Prostate gland (tissue), 2 donors: Measurements from ENCODE around the gene HNRNPL.

Experiments used
- CTCF ChIP-seq, 4 experiments: fragments of 200-600 bp in 2 of 4; fragments of 450-650 bp in 2 of 4; sonication (generic) in 2 of 4; IDR thresholded peaks; 1 replicate in 3 of 4; 2 replicates in 1 of 4; pipeline ENCODE4 v1.5.1; 2016 to 2019; ENCODE audit warnings: antibody characterized with exemption in 4 of 4, mild to moderate bottlenecking in 2 of 4, moderate library complexity in 2 of 4
- POLR2A ChIP-seq: fragments of 450-650 bp; IDR thresholded peaks from one replicate; pipeline ENCODE4 v1.6.1; 2016; ENCODE audit warnings: antibody characterized with exemption, mild to moderate bottlenecking
- POLR2AphosphoS5 ChIP-seq: sonication (generic); formaldehyde crosslinking; IDR thresholded peaks from one replicate; pipeline ENCODE4 v1.6.1; 2017; ENCODE audit warnings: antibody characterized with exemption

- no peak for TF ChIP-seq CTCF (IDR thresholded peaks at IDR 0.05)
- no peak for TF ChIP-seq POLR2A
- TF ChIP-seq POLR2AphosphoS5 = no peak
Measured at GRCh38 chr19:38813323-38813722, 36.5 kb downstream of the HNRNPL start.
